HG02970 (cell line): Measurements from ENCODE around the gene RHOBTB3.
"Not testable (repeated sequence)": the region's sequence is repeated elsewhere in the genome, so short reads cannot be mapped to it uniquely, and the experiment has no call there.

ENCODE experiments used
- ATAC-seq: cut with Tn5 transposase; IDR thresholded peaks from one replicate; pipeline ENCODE4 v1.9.1; 2021; ENCODE audit warnings: mild to moderate bottlenecking, moderate library complexity, moderate number of reproducible peaks; ENCODE audit not compliant: unreplicated experiment, low FRiP score

The RHOBTB3 gene

GRCh38 chr5:95730730-95731570 lies at the start of gene RHOBTB3:
Gene RHOBTB3, plus strand, starts transcription at chr5:95731336. Its CDS starts 347 bp downstream, at chr5:95731683.
- ATAC-seq = peak; percentile 41

DNA sequence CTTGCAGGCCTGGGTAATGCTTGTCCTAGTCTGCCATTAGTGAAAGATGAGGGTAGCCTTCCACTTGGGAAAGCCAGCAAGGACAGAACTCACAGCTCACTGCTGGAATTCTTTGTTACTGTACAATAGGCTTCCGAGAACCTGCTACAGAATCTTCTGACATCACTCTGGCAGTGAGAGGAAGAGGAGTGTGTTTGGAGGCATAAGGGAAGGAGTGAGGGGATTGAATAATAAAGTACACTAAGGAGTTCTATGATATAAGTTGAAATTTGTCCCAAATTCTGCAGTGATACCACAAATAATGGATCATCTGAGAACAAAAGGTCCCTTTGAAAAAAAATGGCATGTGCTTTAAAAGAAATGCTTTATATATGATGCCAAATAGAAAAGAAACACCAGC lies 48.2 kb upstream of the RHOBTB3 start, which contains the start of gene SPATA9:
SPATA9 (minus strand) TSS at position 101 of the 400 bp plus-strand sequence. CDS start 137 bp downstream, outside the sequence.
- ATAC-seq = no peak

- ATAC-seq = no peak
These were observed 46.8 kb upstream of the RHOBTB3 start for GRCh38 chr5:95684361-95684760.

DNA sequence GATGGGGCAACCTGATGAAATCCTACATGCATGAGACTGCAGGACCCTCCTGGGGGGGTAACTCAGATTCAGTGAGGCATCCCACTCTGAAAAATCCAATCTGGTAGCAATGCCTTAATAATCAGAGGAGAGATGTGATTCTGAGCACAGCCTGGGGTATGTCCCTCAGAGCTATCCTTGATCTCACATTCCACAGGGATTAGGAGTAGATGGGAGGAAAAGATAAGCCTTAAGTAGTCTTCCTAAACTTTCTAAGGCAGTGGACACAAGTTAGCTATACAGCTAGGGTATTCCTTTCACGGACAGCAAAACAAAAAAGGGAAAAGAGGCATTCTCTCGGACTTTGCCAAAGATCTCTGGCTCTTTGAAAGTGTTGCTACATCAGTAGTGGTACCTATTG lies 44.5 kb upstream of the RHOBTB3 start:
- ATAC-seq = no peak

DNA sequence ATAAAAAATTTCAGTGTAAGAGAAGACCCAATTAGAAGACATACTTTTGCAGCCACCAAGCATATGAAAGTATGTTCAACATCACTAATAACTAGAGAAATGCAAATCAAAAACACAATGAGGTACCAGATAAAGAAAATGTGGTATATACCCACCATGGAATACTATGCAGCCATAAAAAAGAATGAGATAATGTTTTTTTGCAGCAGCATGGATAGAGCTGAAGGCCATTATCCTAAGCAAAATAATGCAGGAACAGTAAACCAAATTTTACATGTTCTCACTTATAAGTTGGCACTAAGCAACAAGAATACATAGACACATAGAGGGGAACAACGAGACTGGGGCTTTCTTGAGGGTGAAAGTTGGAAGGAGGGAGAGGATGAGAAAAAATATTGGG lies 41.5 kb upstream of the RHOBTB3 start:
- no peak for ATAC-seq

GRCh38 chr5:95690333-95690732 lies 40.8 kb upstream of the RHOBTB3 start:
- ATAC-seq = no peak

DNA sequence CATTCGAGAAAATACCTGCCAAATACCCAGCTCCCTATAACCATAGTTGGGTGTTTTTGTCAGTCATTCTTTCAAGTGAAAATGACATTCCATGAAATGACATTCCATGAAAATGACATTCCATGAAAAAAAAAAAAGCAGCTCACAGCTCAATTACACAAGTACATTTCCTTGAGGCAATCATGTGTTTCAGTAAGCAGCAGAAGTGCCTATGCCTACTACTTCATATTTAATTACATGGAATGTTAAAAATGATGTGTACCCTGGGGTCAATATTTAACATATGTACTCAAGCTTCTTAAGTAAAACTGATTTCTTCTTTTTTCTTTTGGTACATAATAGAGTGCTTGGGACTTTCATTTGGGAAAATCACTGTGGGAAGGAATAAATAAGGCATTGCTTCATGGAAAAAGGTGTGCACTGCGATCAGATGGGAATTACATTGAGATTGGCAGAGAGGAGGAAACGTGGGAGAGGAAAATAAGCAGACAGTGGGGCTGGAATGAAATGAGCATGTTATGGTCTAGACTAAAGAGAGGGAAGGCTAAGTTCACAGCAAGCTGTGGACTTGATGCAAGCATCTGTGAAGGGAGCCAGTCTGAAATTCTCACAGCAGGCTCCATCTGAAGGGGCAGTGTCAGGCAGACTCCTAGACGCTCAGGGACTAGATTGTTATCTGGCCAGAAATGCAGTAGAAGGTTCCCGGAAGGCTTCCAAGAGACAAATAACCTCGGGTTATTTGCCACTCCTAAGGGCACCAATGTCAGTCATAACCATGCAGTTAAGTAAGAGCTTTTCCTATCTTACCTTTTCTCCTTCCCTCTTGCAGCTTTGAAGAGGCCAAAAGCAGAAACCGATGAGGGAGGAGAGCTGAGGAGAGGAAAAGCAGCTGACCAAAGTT lies 33.1 kb upstream of the RHOBTB3 start:
- no peak for ATAC-seq

GRCh38 chr5:95699337-95699736 lies 31.8 kb upstream of the RHOBTB3 start:
- no peak for ATAC-seq

DNA sequence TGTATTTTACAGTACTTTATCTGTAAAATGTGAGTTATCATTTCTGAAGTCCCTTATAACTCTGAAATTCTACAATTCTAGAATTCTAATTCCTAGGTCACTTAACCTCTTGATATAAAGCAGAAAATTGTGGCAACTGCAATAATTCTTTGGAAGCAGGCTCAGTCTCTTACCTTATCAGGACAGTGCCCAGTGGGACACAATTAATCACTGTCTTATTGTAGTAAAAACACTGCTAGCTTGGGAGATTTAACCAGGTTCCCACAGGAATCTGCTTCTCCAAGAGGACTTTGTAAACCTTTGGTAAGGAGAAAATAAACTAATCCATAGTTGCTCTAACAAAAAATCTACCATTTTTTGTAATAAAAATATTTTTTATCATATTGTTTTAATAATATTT lies 30.1 kb upstream of the RHOBTB3 start:
- ATAC-seq = no peak

GRCh38 chr5:95704150-95704549 lies 27.0 kb upstream of the RHOBTB3 start:
- no peak for ATAC-seq

- not testable (repeated sequence) for ATAC-seq
These were observed 24.9 kb upstream of the RHOBTB3 start for GRCh38 chr5:95706196-95706595.

GRCh38 chr5:95707055-95707454 lies 24.1 kb upstream of the RHOBTB3 start:
- no peak for ATAC-seq

GRCh38 chr5:95707534-95708188 lies 23.5 kb upstream of the RHOBTB3 start:
- ATAC-seq = not testable (repeated sequence)

- ATAC-seq = no peak
These were observed 22.3 kb upstream of the RHOBTB3 start for GRCh38 chr5:95708876-95709275.

GRCh38 chr5:95709967-95710650 lies 21.0 kb upstream of the RHOBTB3 start:
- no peak for ATAC-seq

- ATAC-seq = not testable (repeated sequence)
These were observed 20.3 kb upstream of the RHOBTB3 start for GRCh38 chr5:95710651-95711500.

- ATAC-seq = no peak
These were observed 19.4 kb upstream of the RHOBTB3 start for GRCh38 chr5:95711501-95712346.

DNA sequence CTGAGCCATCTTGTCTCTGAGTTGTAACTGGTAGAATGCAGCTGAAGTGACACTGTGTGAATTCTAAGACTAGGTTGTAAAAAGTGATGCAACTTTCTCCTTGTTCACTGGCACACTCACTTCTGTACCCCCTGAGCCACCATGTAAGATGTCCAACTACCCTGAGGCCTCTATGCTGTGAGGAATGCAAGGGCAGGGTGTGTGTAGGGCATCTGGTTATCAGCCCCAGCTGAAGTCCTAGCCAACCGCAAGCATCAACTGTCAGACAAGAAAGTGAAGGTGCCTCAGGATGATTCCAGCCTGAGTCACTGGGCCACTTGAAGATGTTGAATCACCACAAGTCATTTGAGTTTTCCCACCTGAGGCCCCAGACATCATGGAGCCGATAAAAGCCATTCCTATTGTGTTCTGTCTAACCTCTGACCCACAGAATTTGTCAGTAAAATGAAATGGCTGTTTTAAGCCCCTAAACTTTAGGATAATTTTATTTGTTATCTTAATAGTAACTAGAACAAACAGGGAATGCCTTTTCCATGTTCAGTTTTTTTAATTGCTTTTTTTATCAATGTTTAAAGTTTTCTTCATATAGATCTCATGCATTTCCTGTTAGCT lies 18.7 kb upstream of the RHOBTB3 start:
- no peak for ATAC-seq
